H1 (cell line): ENCODE data around the gene ZBTB48.

ENCODE experiments used
- CTCF ChIP-seq, 3 experiments: IDR thresholded peaks; 1 replicate in 2 of 3; 2 replicates in 1 of 3; pipeline versions ENCODE4 v1.5.1 to v1.6.1; 2011; ENCODE audit warnings: low read length in 3 of 3, mild to moderate bottlenecking in 3 of 3, inconsistent platforms in 2 of 3, low read depth in 1 of 3, moderate library complexity in 1 of 3; ENCODE audit not compliant: insufficient read depth in 1 of 3; ENCODE audit errors: control extremely low read depth in 1 of 3
- HDAC2 ChIP-seq, 2 experiments: fragments of 300-600 bp in 1 of 2; sonication (generic) in 1 of 2; IDR thresholded peaks; 2 replicates each; pipeline ENCODE4 v1.6.1; 2011 to 2012; ENCODE audit warnings: low read depth in 2 of 2, low read length in 2 of 2, mild to moderate bottlenecking in 2 of 2, moderate library complexity in 2 of 2, borderline replicate concordance in 1 of 2, inconsistent platforms in 1 of 2
- RFX5 ChIP-seq: IDR thresholded peaks from 2 replicates; pipeline ENCODE4 v1.6.1; 2011; ENCODE audit warnings: low read depth, low read length, improper control_type of control experiment, borderline replicate concordance

- TF ChIP-seq RFX5 (no peak), HDAC2 (IDR thresholded peaks at IDR 0.05; ENCODE audit: borderline replicate concordance in 1 of 2, low read depth in 2 of 2, low read length in 2 of 2) (peak; percentile 12 to 51; a peak in 1 of 4 replicates), CTCF (IDR thresholded peaks at IDR 0.05; ENCODE audit: control extremely low read depth in 1 of 3, insufficient read depth in 1 of 3, low read depth in 1 of 3, low read length in 3 of 3) (peak in 1 of 3 experiments; percentile 0; a peak in 1 of 4 replicates)
Measured at GRCh38 chr1:6602669-6603237, 23.0 kb downstream of the ZBTB48 start, which contains the start of gene KLHL21.
